Hematopoietic multipotent progenitor cell treated with erythropoietin and hydrocortisone succinate and interleukin-3 and kit ligand, for 4 days (in vitro differentiated cells): ENCODE results near the gene DAB2.

Experiments used
- DNase-seq: peaks from one replicate; pipeline ENCODE4 v3.0.0-alpha.2; 2015

Gene DAB2

GRCh38 chr5:39447059-39447458 is 22.3 kb upstream of the DAB2 start:
- no peak for DNase-seq

DNA sequence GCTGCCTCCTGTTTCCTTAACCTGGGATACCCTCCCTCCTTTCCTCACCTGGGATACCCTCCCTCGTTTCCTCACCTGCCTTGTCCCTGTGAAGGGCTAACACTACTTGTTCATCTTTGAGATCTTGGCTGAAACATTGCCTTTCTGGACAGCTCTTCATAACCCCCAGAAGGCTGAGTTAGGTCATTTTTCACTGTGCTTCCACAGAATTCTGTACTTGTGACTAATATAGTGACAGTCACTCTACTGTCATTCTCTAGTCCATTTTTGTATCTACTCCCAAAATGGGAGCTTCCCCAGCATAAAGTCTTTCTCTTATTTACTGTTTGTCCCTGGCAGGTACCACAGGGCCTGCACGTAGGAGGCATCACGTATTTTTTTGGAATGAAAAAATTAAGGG is 21.5 kb upstream of the DAB2 start:
- DNase-seq, result no peak

DNA sequence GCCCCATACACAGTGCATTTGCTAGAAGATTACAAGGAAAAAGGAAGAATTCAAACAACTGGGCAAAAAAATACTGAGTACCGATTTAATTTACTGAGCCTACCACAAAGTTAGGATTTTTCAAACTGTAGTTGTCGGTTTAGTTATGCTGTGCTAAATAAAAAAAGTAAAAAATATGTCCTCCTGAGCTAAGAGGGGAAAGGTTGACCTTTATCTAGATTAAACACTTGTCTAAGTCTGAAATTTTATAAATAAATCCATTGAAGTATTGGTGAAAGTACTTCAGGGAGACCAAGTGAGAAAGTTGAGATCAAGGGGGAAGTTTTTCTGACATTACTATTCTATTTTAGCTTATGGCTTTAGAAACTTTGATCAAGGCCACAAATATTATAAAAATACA is 19.1 kb upstream of the DAB2 start:
- DNase-seq, result no peak

GRCh38 chr5:39442991-39443390 is 18.2 kb upstream of the DAB2 start:
- DNase-seq, result no peak

DNA sequence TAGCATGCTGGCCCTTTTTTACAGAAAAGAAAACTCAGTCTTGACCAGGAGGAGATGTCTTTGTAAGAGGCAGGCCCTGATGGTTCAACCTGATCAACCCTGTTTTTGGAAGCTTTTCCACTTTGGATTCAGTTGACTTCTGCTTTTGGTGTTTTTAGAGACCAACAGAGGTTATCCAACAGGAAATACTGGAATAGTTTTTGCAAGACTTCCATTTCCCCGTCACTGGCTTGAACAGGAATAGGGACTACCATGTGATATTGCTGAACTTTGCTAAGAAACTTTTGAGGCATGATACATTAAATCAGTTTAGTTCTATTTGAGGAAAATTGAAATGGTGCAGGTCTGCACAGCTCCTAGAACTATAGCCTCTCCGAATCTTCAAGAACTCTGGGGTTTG is 17.1 kb upstream of the DAB2 start:
- DNase-seq, result no peak

GRCh38 chr5:39440958-39441624 is 16.3 kb upstream of the DAB2 start:
- no peak for DNase-seq

GRCh38 chr5:39440192-39440957 is 15.6 kb upstream of the DAB2 start:
- no peak for DNase-seq

DNA sequence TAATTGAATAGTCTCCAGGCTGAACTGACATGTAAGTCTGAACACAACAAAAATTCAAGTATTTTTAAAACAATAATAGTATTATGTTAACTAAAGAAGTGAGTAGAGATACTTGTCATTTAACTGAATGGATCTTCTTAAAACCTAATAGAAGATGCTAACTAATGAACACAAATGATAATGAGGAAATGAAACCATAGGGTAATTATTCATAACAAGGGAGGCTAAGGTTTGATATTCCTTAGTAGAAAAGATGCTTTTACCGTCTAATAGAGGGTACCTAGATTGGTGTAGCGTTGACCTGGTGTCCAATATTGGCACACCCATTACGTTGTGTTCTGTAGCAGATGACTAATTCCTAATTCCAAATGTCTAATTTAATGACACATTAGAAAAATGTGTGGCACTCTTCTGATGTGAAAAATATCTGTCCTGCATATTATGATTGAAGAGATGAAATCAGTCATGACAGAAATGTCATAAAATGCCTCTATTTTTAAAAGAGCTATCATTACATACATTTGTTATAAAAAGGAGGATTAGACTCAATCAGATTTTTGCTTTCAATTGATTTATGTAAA is 14.9 kb upstream of the DAB2 start:
- DNase-seq, result no peak

- no peak for DNase-seq
Measured at GRCh38 chr5:39437467-39437866, 12.7 kb upstream of the DAB2 start.

DNA sequence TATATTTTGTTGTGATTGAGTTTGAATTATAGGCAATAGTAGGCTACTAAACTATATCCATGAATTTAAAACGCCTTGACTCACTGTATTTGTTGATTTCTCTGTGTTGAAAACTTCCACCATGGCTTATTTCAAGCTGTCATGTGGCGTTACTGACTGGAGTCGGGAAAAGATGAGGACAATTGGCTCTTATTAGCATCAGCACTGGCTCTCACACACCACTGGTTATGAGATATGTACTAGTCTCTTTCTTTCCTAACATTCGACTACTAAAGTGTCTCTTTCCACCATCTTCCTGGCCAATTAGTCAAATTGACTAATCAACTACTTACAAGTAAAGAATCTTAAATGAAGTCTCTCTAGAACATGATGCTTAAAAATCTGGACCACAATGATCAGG is 9.1 kb upstream of the DAB2 start:
- no peak for DNase-seq

- DNase-seq, result no peak
Measured at GRCh38 chr5:39432696-39433530, 8.1 kb upstream of the DAB2 start.

DNA sequence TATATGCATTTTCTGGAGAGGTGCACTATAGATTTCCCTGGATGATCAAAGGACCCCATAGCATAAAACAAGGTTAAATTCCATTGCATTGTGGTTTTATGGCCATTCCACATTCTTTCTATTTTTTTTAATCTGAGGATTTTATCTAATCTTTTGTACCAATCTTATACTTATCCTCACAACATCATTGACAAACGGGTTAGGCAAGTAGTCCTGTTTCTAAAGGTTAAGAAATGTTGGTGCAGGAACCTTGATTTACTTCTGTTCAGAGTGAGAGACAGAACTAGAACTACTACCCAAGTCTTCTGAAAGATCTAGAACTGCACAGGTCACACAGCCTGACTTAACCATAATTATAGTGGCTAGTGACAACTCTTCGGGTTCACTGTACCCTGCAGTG is 5.7 kb upstream of the DAB2 start:
- DNase-seq, result no peak

- no peak for DNase-seq
Measured at GRCh38 chr5:39428640-39429039, 3.9 kb upstream of the DAB2 start.

- DNase-seq, result no peak
Measured at GRCh38 chr5:39427633-39428032, 2.9 kb upstream of the DAB2 start.

GRCh38 chr5:39427229-39427628 is 2.4 kb upstream of the DAB2 start:
- no peak for DNase-seq

- DNase-seq, result no peak
Measured at GRCh38 chr5:39426746-39427105, 1.9 kb upstream of the DAB2 start.

GRCh38 chr5:39426051-39426745 is 1.4 kb upstream of the DAB2 start:
- DNase-seq, result no peak

DNA sequence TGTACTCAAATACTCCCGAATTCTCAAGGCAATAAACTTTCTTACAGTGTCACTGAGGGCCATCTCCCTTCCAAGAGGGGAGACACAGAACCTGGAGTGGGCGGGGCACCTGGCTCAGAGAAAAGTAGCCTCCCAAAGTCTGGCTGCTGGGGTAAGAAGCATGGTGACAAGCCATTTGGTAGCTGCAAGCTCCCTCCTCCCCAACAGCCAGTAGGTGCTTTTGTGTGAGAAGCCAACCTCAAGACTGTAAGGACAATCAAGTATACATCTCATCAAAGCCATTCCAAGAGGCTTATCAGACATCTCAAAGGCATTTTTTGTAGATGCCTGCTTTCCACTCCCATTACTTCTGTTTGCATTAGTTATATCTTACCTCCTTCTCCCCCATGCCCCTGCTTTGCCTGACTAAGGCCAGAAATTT is 1.4 kb downstream of the DAB2 start:
- no peak for DNase-seq

DNA sequence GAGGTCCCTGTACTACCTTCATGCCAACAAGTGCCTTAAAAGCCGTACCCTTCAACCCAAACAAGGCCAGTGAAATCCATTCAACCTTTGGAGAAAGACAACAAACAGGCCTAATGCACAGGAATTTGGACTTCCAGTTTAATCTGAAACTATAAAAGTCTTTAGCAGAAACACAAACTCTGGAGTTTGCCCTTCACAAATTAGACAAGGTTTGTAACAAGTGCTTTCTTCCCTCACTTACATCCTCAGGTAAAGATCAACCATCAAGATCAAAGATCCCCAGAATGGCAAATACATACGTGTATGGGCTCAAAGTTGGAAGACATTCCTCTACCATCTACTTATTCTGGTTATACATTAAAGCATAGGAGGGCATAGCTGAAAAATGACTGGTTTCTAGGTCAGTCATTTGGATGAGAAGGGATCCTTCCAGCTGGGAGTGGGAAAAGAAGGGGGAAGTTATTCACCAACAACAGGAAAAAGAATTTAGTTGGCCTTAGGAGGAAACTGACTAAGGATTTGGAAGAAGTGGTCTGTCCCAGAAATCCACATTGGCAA is 2.0 kb downstream of the DAB2 start:
- no peak for DNase-seq

GRCh38 chr5:39422036-39422606 is 2.7 kb downstream of the DAB2 start:
- no peak for DNase-seq

- peak; percentile 58 for DNase-seq
Measured at GRCh38 chr5:39420482-39421145, 4.2 kb downstream of the DAB2 start.

GRCh38 chr5:39419796-39420195 is 5.0 kb downstream of the DAB2 start:
- DNase-seq, result no peak
